GM12891 (cell line): ENCODE data around the gene TMC1.

ENCODE experiments used
- PAX5 ChIP-seq: IDR thresholded peaks from 2 replicates; pipeline ENCODE4 v1.6.1; 2011; ENCODE audit warnings: low read length, moderate library complexity, mild to moderate bottlenecking; ENCODE audit not compliant: insufficient read depth, severe bottlenecking
- POLR2A ChIP-seq: IDR thresholded peaks from 2 replicates; pipeline ENCODE4 v1.6.1; 2011; ENCODE audit warnings: low read depth, low read length, control low read depth
- POLR2AphosphoS5 ChIP-seq: IDR thresholded peaks from 2 replicates; pipeline ENCODE4 v1.6.1; 2011; ENCODE audit warnings: low read depth, low read length, control low read depth
- SPI1 ChIP-seq: IDR thresholded peaks from 2 replicates; pipeline ENCODE4 v1.6.1; 2011; ENCODE audit warnings: low read depth, low read length, control low read depth
- TAF1 ChIP-seq: IDR thresholded peaks from 2 replicates; pipeline ENCODE4 v1.6.1; 2011; ENCODE audit warnings: low read depth, low read length, control low read depth

GRCh38 chr9:72855321-72855720 lies 333.9 kb downstream of the TMC1 start:
- TF ChIP-seq TAF1 (no peak), POLR2AphosphoS5 (no peak), POLR2A (no peak), SPI1 (no peak), PAX5 (no peak)
